Erythroblast (primary cell): ENCODE data around the gene TTYH2.

Source experiments
- GATA1 ChIP-seq: IDR thresholded peaks from 2 replicates; pipeline ENCODE4 v1.6.1; 2011; ENCODE audit warnings: low read depth, mild to moderate bottlenecking, control low read depth, low read length, moderate library complexity
- POLR2A ChIP-seq: IDR thresholded peaks from 2 replicates; pipeline ENCODE4 v1.6.1; 2011; ENCODE audit warnings: mild to moderate bottlenecking, low read length

GRCh38 chr17:74303305-74303704, 89.9 kb downstream of the TTYH2 start:
- TF ChIP-seq POLR2A (no peak), GATA1 (no peak)
